ENCODE data around the gene ITIH3. TPM values are rescaled to one million over a fixed set of nuclear protein-coding genes. Genes with fewer than 3 reads are reported as not detected.
A peak's percentile ranks its signal among the peaks of the same experiment; 100 is the strongest.

The ITIH3 gene
- total and polyA plus RNA-seq, 2 of the 8 experiments (the other 6 are each of a cell fraction or from before 2014, with no cell fraction given): not detected

- peak; percentile 20 to 61 (median 40); a peak in 3 of 4 replicates for TF ChIP-seq CTCF (IDR thresholded peaks at IDR 0.05; ENCODE audit: control extremely low read depth in 1 of 3, insufficient read depth in 1 of 3, low read depth in 1 of 3, low read length in 3 of 3)
- TF ChIP-seq SP1 (IDR thresholded peaks at IDR 0.05; ENCODE audit: low read depth, low read length): no peak
- TF ChIP-seq CHD2 (IDR thresholded peaks at IDR 0.05; ENCODE audit: low read length): no peak
These were observed 51.3 kb downstream of the ITIH3 start (continued) for GRCh38 chr3:52845691-52846431.
